Measurements from ENCODE around the gene DYNC2H1.

DYNC2H1 gene

DNA sequence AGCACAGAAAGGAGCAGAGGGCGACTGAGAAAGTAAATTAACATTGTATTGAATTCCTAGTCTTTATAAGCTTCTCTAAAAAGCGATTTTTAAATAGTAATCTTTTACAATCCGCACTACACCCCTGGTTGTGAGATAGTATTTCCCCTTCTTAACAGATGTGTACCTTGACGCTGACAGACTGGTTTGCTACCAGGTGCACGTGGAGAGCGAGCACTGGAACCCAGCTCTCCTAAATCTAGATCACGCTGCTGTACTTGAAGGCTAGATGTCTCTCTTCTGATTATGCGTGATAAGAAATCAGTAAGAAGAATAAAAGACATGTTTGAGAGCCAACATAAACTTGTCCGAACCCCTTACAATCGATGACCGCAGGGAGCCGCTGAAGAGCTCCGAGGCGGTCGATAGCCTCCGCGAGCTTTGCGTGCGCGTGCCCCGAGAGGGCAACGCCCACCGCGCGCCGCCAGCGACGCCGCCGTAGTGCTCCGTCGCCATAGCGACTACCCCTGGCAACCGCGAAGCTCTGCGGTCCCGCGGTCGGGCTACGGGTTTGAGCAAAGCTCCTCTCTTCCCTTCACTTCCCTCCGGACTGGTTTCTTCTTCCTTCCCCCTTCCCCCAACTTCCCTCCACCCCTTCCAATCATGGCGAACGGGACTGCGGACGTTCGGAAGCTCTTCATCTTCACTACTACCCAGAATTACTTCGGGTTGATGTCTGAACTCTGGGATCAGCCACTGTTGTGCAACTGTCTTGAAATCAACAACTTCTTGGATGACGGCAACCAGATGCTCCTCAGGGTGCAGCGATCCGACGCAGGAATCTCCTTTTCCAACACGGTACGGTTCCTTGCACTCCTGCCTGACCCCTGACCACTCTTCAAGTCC is at the start of gene DYNC2H1:
DYNC2H1 (plus strand) TSS at position 494 of the 885 bp plus-strand sequence; CDS start at position 643, 149 bp downstream.
- peak within 1 kb of the TSS; percentile 76 for H3K27ac ChIP-seq
- TF ChIP-seq, protein P1, sequence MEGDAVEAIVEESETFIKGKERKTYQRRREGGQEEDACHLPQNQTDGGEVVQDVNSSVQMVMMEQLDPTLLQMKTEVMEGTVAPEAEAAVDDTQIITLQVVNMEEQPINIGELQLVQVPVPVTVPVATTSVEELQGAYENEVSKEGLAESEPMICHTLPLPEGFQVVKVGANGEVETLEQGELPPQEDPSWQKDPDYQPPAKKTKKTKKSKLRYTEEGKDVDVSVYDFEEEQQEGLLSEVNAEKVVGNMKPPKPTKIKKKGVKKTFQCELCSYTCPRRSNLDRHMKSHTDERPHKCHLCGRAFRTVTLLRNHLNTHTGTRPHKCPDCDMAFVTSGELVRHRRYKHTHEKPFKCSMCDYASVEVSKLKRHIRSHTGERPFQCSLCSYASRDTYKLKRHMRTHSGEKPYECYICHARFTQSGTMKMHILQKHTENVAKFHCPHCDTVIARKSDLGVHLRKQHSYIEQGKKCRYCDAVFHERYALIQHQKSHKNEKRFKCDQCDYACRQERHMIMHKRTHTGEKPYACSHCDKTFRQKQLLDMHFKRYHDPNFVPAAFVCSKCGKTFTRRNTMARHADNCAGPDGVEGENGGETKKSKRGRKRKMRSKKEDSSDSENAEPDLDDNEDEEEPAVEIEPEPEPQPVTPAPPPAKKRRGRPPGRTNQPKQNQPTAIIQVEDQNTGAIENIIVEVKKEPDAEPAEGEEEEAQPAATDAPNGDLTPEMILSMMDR (conservative IDR thresholded peaks at IDR 0.05), result peak; percentile 80
- TF ChIP-seq ZFX (IDR thresholded peaks at IDR 0.05), result no peak

- no peak overlapping the region for H3K27ac ChIP-seq
- TF ChIP-seq ZFX (IDR thresholded peaks at IDR 0.05), result no peak
- TF ChIP-seq, protein P1 (conservative IDR thresholded peaks at IDR 0.05), result no peak
These were observed 47.6 kb upstream of the DYNC2H1 start for GRCh38 chr11:103061656-103062055.

DNA sequence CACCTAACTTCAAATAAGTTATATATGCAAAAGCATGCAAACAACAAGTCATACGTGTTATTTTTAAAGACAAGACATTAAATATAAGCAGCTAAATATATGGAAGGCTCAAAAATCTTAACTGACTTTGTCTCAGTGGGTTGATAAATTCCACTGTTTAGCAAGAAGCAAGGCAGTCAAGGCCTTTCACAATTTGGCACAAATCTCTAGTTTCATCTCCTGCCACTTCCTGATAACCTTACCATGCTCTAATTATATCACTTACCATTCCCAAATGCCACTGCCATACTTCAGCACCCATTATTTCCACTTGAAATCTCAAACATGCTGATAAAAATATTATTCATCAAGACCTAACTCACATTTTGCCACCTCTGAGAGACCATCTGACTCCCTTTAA is 42.1 kb upstream of the DYNC2H1 start:
- TF ChIP-seq, protein P1 (conservative IDR thresholded peaks at IDR 0.05), result no peak
- no peak for TF ChIP-seq ZFX (IDR thresholded peaks at IDR 0.05)
- H3K27ac ChIP-seq, result no peak overlapping the region

DNA sequence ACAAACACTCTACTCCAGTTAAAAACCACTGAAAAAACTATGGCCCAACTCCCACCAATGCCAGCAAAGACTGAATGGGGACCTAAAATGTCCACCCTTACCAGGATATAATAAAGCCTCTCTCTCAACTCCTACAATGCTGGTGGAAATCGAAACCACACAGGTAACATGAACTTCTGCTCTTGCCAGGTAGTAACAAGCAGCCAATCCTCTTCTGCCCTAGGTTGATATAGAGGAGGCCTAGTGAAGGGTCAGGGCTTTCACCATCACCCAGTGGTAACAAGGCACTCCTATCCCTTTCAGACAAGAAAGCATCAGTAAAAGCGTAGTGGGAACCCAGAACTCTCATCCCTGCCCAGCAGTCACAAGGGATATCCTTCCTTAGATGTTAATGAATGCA is 39.9 kb upstream of the DYNC2H1 start:
- TF ChIP-seq, protein P1 (conservative IDR thresholded peaks at IDR 0.05), result no peak
- TF ChIP-seq ZFX (IDR thresholded peaks at IDR 0.05), result no peak
- H3K27ac ChIP-seq, result no peak overlapping the region

DNA sequence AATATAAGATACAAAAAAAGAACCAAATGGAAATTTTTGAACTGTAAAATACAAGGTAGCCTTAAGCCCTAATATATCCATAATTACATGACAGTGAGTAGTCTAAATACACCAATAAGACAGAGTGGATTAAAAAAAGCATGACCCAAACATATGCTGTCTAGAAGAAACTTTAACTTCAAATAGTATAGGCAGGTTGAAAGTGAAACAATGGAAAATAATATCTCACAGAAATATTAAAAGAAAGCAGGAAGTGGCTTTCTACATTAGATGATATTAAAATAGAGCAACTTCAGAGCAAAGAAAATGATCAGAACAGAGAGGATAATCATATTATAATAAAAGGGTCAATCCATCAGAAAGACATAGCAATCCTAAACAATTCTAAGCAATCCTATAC is 39.1 kb upstream of the DYNC2H1 start:
- TF ChIP-seq, protein P1 (conservative IDR thresholded peaks at IDR 0.05), result no peak
- no peak for TF ChIP-seq ZFX (IDR thresholded peaks at IDR 0.05)
- no peak overlapping the region for H3K27ac ChIP-seq

DNA sequence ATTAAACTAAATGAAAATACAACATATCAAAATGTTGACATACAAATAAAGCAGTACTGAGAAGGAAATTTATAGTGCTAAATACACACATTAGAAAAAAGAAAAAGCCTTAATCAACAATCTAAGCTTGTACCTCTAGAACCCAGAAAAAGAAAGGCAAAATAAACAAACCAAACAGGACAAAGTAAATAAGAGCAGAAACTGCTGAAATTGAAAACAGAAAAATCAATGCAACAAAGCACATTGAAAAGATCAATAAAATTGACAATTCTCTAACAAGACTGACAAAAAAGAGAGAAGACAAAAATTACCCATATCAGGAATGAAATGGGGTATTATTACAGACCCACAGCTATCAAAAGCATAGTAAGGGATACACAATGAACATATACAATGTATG is 38.2 kb upstream of the DYNC2H1 start:
- no peak for TF ChIP-seq ZFX (IDR thresholded peaks at IDR 0.05)
- TF ChIP-seq, protein P1 (conservative IDR thresholded peaks at IDR 0.05), result no peak
- no peak overlapping the region for H3K27ac ChIP-seq

DNA sequence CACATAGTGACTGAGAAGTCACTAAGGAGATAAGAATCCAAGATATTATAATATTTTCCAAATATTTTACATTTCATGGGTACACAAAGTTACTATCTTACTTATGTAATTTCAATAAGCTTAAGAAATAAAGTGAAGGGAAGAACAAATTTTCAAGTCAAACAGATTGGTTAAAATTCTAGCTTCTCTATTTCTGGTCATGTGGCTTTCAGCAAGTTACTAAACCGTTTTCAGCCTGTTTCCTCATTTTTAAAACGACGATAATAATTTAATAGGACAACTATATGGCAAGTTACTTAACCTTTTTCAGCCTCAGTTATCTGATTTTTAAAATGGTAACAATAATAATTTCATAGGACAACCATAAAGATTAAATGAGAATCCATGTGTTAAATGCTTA is 32.9 kb upstream of the DYNC2H1 start:
- no peak overlapping the region for H3K27ac ChIP-seq
- TF ChIP-seq ZFX (IDR thresholded peaks at IDR 0.05), result no peak

- TF ChIP-seq ZFX (IDR thresholded peaks at IDR 0.05), result no peak
- TF ChIP-seq, protein P1 (conservative IDR thresholded peaks at IDR 0.05), result no peak
- no peak overlapping the region for H3K27ac ChIP-seq
These were observed 31.7 kb upstream of the DYNC2H1 start for GRCh38 chr11:103077554-103077953.

Data from C4-2B (cell line).